Measurements from ENCODE around the gene IGF2R. TPM values are rescaled to one million over a fixed set of nuclear protein-coding genes. Genes with fewer than 3 reads are reported as not detected.

The IGF2R gene
- total RNA-seq, 1 experiment from 2014 or later, result 127 TPM

DNA sequence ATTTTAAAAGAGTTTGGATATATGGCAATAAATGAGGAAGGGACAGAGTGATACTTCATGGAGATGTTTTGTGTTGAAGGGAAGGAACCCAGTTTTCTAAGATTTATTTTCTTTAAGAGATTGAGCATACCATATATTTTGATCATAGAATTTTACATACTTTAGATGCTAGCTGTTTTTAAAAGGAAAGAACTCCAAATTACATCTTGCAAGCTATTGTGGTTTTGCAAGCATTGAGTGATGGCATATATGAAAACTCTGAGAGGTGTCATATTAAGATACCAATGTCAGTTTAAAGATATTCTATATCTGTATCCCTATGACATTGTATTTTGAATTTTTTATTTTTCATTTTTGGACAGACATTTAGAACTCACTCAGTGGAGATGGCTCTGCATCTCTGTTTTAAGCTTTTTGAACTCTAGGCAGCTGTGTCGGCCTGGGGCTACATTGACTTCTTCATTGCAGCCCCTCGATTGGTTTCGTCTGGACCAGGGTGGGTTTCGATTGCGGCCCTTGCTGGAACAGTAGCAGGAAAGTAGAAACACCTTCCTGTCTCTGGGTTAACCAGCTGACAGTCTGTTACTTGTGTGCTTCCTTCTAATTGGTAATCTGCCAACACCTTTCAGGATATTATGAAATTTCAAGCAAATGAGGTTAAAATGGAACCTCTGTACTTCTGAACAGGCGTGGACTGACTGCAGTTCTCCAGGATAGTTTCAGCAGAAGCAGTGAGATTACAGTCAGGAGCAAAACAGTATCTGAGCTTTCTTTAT, 14.0 kb downstream of the IGF2R start:
- TF ChIP-seq, protein P1, sequence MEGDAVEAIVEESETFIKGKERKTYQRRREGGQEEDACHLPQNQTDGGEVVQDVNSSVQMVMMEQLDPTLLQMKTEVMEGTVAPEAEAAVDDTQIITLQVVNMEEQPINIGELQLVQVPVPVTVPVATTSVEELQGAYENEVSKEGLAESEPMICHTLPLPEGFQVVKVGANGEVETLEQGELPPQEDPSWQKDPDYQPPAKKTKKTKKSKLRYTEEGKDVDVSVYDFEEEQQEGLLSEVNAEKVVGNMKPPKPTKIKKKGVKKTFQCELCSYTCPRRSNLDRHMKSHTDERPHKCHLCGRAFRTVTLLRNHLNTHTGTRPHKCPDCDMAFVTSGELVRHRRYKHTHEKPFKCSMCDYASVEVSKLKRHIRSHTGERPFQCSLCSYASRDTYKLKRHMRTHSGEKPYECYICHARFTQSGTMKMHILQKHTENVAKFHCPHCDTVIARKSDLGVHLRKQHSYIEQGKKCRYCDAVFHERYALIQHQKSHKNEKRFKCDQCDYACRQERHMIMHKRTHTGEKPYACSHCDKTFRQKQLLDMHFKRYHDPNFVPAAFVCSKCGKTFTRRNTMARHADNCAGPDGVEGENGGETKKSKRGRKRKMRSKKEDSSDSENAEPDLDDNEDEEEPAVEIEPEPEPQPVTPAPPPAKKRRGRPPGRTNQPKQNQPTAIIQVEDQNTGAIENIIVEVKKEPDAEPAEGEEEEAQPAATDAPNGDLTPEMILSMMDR (IDR thresholded peaks at IDR 0.05; ENCODE audit: unreplicated experiment), result no peak
- CTCF ChIA-PET, result interaction anchor here (1.0 kb wide), 1 partner anchor 9 kb away, joined by 3 read pairs; no protein-coding TSS in a partner anchor
- no TSS peak for BruUV-seq (replicated peaks)
- H3K4me1 Mint-ChIP-seq (ENCODE audit: low read depth, unreplicated experiment), result peaks cover 58% of the 10 kb centered on the region
- H3K27me3 Mint-ChIP-seq (ENCODE audit: unreplicated experiment), result no peaks in the 10 kb centered on the region
- H3K9me3 Mint-ChIP-seq (ENCODE audit: low read depth, unreplicated experiment), result no peaks in the 10 kb centered on the region
- no peak for DNase-seq
- no peak overlapping the region for H3K4me3 Mint-ChIP-seq (ENCODE audit: low read depth, unreplicated experiment)
- no peak overlapping the region for H3K27ac Mint-ChIP-seq (ENCODE audit: unreplicated experiment)
- intact Hi-C loops (cut with micrococcal nuclease; ENCODE audit: unreplicated experiment), result loop anchor here (5.0 kb wide), 1 partner anchor 59 kb away; no protein-coding TSS in a partner anchor
- H3K36me3 Mint-ChIP-seq (ENCODE audit: insufficient read depth, unreplicated experiment), result peaks cover 18% of the 10 kb centered on the region

DNA sequence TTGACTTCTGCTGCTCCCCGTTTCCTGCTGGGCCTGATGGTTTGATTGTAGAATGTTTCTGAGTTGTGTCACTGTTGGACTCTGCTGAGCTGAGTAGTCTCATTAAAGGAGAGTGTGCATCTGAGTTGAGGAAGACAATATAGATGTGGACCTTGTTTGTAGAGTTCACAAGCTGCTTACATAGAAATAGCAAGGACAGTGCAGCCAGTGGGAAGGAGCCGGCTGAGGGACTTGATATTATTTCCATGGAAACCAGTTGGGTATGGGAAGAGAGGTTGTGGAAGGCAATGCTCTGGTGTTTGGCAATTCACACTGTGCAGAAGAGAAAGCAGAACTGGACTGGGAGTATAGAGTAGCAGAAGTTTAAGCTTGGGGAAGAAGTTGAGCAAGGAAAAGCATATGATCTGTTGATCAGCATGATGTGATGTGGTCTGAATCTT, 14.8 kb downstream of the IGF2R start:
- TF ChIP-seq, protein P1 (IDR thresholded peaks at IDR 0.05; ENCODE audit: unreplicated experiment), result no peak
- Mint-ChIP-seq H3K27me3 (ENCODE audit: unreplicated experiment) (no peaks in the 10 kb centered on the region), H3K4me3 (ENCODE audit: low read depth, unreplicated experiment) (no peak overlapping the region), H3K9me3 (ENCODE audit: low read depth, unreplicated experiment) (no peaks in the 10 kb centered on the region), H3K27ac (ENCODE audit: unreplicated experiment) (no peak overlapping the region), H3K4me1 (ENCODE audit: low read depth, unreplicated experiment) (peaks cover 50% of the 10 kb centered on the region), H3K36me3 (ENCODE audit: insufficient read depth, unreplicated experiment) (peaks cover 11% of the 10 kb centered on the region)
- BruUV-seq (replicated peaks), result no TSS peak
- DNase-seq, result no peak
- intact Hi-C loops (cut with micrococcal nuclease; ENCODE audit: unreplicated experiment), result loop anchor here (5.0 kb wide), 1 partner anchor 59 kb away; no protein-coding TSS in a partner anchor
- CTCF ChIA-PET, result interaction anchor here (0.6 to 1.0 kb wide), 2 partner anchors 9 to 12 kb away, joined by 3 read pairs; no protein-coding TSS in a partner anchor

DNA sequence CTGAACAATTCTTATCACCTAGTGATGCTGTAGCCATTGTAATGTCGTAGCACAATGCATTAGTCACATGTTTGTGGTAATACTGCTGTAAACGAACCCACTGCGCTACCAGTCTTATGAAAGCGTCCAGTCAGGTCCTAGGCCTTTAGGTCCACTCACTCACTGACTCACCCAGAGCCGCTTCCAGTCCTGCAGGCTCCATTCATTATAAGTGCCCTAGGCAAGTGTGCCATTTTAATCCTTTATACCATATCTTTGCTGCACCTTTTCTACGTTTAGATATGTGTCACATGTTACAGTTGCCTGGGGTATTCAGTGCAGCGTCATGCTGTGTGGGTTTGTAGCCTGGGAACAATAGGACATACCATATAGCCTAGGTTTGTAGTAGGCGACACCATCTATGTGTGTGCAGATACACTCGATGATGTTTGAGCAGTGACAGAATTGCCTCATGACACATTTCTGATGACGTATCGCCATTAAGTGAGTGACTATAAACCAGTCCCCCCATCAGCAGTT, 15.4 kb downstream of the IGF2R start:
- TF ChIP-seq, protein P1 (IDR thresholded peaks at IDR 0.05; ENCODE audit: unreplicated experiment), result no peak
- Mint-ChIP-seq H3K27me3 (ENCODE audit: unreplicated experiment) (no peaks in the 10 kb centered on the region), H3K4me3 (ENCODE audit: low read depth, unreplicated experiment) (no peak overlapping the region), H3K9me3 (ENCODE audit: low read depth, unreplicated experiment) (no peaks in the 10 kb centered on the region), H3K4me1 (ENCODE audit: low read depth, unreplicated experiment) (peaks cover 44% of the 10 kb centered on the region), H3K36me3 (ENCODE audit: insufficient read depth, unreplicated experiment) (peaks cover 5% of the 10 kb centered on the region), H3K27ac (ENCODE audit: unreplicated experiment) (no peak overlapping the region)
- no TSS peak for BruUV-seq (replicated peaks)
- intact Hi-C loops (cut with micrococcal nuclease; ENCODE audit: unreplicated experiment), result loop anchor here (5.0 kb wide), 1 partner anchor 58 kb away; no protein-coding TSS in a partner anchor
- CTCF ChIA-PET, result interaction anchor here (0.6 kb wide), 1 partner anchor 11 kb away, joined by 3 read pairs; no protein-coding TSS in a partner anchor
- DNase-seq, result no peak

DNA sequence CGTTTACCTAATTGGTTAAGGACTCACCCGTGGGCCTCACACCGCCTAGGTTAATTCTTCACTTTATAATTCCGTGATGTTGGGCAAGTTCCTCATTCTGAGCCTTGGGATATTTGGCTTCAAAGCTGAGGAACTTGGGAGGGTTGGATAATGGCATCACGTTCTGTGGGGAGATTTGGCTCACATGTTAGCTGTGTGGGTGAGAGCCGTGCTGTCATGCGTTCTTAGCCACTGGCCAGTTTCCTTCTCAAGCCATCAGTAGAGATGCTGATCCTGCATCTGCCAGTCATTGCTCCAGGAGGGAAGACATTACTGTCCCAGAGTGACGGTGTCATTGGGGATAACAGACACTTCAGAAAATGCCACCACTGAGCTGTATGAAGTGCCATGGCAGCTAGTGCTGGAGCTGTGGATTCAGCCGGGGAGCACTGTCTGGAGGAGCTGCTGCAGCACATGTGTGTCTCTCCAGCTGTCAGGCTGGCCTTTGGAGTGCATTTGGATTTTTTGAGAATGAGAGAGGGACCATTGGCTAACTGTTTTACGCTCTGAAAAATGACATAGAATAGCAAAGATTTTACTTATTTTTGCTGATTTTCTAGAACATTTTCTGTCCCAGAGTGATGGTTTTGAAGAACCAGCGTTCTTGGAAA, 16.5 kb downstream of the IGF2R start:
- CTCF ChIA-PET, result no interaction called here
- no TSS peak for BruUV-seq (replicated peaks)
- intact Hi-C loops (cut with micrococcal nuclease; ENCODE audit: unreplicated experiment), result no loop called here
- TF ChIP-seq, protein P1 (IDR thresholded peaks at IDR 0.05; ENCODE audit: unreplicated experiment), result no peak
- Mint-ChIP-seq H3K4me3 (ENCODE audit: low read depth, unreplicated experiment) (no peak overlapping the region), H3K4me1 (ENCODE audit: low read depth, unreplicated experiment) (peaks cover 36% of the 10 kb centered on the region), H3K27me3 (ENCODE audit: unreplicated experiment) (no peaks in the 10 kb centered on the region), H3K36me3 (ENCODE audit: insufficient read depth, unreplicated experiment) (peaks cover 3% of the 10 kb centered on the region), H3K27ac (ENCODE audit: unreplicated experiment) (no peak overlapping the region), H3K9me3 (ENCODE audit: low read depth, unreplicated experiment) (no peaks in the 10 kb centered on the region)
- no peak for DNase-seq

Measured in Calu3 (cell line).